HFFc6 (cell line): Measurements from ENCODE around the gene ARHGAP22. TPM values are rescaled to one million over a fixed set of nuclear protein-coding genes. Genes with fewer than 3 reads are reported as not detected.
A peak's percentile ranks its signal among the peaks of the same experiment; 100 is the strongest.

Experiments
- DNase-seq: peaks from one replicate; pipeline ENCODE4 v3.0.0-alpha.2; 2018
- H3K27ac Mint-ChIP-seq: 2 replicates; pipeline ENCODE4 v1.8.0; 2020; ENCODE audit warnings: mild to moderate bottlenecking, mixed read lengths
- H3K27me3 Mint-ChIP-seq: 2 replicates; pipeline ENCODE4 v1.8.0; 2021; ENCODE audit warnings: mild to moderate bottlenecking, moderate library complexity, mixed read lengths; ENCODE audit not compliant: insufficient read depth
- H3K36me3 Mint-ChIP-seq: 2 replicates; pipeline ENCODE4 v1.8.0; 2021; ENCODE audit warnings: low read depth, mixed read lengths
- H3K4me1 Mint-ChIP-seq: 2 replicates; pipeline ENCODE4 v1.8.0; 2020; ENCODE audit warnings: low read depth, mixed read lengths
- H3K4me3 Mint-ChIP-seq: 2 replicates; pipeline ENCODE4 v1.8.0; 2020; ENCODE audit warnings: mild to moderate bottlenecking, moderate library complexity, mixed read lengths
- H3K9me3 Mint-ChIP-seq: 2 replicates; pipeline ENCODE4 v1.8.0; 2020; ENCODE audit warnings: mild to moderate bottlenecking, mixed read lengths
- total RNA-seq, 6 experiments: library from RNA; stranded (reverse); fragmentation: NEBNext Ultra II Directional; extraction: Animal tissue kit (Norgen Biotek cat#: 25700); gene quantifications; 2 replicates in 1 of 6; 3 replicates in 5 of 6; pipeline ENCODE4 v1.2.3, GENCODE V29; 2021
- TF ChIP-seq, protein P1 (sequence below): fragments of 200-600 bp; sonication (generic); IDR thresholded peaks from 2 replicates; pipeline ENCODE4 v1.5.0; 2021; ENCODE audit warnings: antibody characterized with exemption, mild to moderate bottlenecking

Gene ARHGAP22
- total RNA-seq, 6 experiments from 2014 or later: 74.3 to 117 (median 95.7) TPM

DNA sequence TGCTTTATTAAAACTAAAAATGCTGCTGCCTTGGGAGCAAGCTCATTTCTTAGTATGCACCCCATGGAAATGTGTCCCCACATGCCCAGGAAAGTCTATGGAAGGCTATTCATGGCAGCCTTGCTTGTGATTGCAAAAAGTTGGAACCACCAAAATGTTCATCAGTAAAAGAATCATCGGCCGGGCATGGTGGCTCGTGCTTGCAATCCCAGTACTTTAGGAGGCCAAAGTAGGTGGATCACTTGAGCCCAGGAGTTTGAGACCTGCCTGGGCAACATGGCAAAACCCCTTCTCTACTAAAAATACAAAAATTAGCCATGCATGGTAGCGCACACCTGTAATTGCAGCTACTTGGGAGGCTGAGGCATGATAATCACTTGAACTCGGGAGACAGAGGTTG is 79.8 kb downstream of the ARHGAP22 start:
- H3K4me1 Mint-ChIP-seq: peaks cover 88% of the 10 kb centered on the region
- TF ChIP-seq, protein P1, sequence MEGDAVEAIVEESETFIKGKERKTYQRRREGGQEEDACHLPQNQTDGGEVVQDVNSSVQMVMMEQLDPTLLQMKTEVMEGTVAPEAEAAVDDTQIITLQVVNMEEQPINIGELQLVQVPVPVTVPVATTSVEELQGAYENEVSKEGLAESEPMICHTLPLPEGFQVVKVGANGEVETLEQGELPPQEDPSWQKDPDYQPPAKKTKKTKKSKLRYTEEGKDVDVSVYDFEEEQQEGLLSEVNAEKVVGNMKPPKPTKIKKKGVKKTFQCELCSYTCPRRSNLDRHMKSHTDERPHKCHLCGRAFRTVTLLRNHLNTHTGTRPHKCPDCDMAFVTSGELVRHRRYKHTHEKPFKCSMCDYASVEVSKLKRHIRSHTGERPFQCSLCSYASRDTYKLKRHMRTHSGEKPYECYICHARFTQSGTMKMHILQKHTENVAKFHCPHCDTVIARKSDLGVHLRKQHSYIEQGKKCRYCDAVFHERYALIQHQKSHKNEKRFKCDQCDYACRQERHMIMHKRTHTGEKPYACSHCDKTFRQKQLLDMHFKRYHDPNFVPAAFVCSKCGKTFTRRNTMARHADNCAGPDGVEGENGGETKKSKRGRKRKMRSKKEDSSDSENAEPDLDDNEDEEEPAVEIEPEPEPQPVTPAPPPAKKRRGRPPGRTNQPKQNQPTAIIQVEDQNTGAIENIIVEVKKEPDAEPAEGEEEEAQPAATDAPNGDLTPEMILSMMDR: no peak
- no peaks in the 10 kb centered on the region for H3K9me3 Mint-ChIP-seq
- H3K36me3 Mint-ChIP-seq: peaks cover 44% of the 10 kb centered on the region
- peak overlapping the region; percentile 97 for H3K27ac Mint-ChIP-seq
- peak overlapping the region; percentile 82 for H3K4me3 Mint-ChIP-seq
- H3K27me3 Mint-ChIP-seq: peaks cover 3% of the 10 kb centered on the region; the same call in 1 of the 2 replicates
- DNase-seq: no peak

DNA sequence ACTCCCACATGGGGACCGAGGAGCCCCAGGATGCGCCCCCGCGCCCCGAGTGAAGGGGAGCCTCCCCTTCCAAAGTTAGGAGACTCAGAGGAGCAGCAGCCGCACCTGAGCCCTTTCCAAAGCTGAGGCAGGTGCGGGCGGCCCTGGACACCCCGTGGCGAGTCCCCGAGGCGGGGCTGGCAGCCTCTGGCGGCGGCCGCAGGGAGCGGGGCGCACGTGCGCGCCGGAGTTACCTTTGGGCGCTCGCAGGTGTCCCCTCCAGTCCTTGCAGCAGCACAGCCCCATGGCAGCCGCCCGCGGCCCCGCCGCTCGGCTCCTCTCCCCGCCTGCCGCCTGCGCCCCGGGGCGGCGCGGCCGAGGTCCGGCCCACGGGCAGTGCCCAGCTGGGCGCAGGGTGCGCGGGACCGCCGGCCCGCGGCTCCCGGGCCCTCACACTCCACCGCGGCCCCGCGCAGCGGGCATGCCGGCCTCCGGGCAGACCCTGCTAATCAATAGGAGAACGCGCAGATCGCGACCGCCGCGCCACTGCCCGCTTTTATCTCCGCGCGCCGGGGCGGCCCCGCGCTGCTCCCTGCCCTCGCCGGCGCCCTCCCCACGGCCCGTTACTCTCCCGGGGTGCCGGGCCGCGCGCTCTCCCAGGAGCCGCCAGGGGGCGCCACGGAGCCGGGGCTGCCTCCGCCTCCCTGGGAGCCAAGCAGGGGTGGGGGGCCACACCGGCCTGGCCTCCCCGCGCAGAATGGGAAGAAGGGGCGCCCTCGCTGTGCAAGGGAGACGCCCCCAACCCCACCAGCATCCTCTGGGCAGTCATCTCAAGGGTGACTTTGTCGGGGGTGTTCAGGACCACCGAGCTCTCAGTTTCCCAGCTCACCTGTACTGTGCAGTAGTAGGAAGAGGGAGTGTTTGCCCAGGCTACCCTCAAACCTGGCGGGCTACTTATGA is 80.8 kb downstream of the ARHGAP22 start:
- peaks cover 3% of the 10 kb centered on the region; the same call in 1 of the 2 replicates for H3K27me3 Mint-ChIP-seq
- H3K27ac Mint-ChIP-seq: peak overlapping the region; percentile 97
- TF ChIP-seq, protein P1: peak; percentile 87
- H3K4me3 Mint-ChIP-seq: peak overlapping the region; percentile 82
- peaks cover 45% of the 10 kb centered on the region for H3K36me3 Mint-ChIP-seq
- H3K9me3 Mint-ChIP-seq: no peaks in the 10 kb centered on the region
- DNase-seq: no peak
- peaks cover 88% of the 10 kb centered on the region for H3K4me1 Mint-ChIP-seq

DNA sequence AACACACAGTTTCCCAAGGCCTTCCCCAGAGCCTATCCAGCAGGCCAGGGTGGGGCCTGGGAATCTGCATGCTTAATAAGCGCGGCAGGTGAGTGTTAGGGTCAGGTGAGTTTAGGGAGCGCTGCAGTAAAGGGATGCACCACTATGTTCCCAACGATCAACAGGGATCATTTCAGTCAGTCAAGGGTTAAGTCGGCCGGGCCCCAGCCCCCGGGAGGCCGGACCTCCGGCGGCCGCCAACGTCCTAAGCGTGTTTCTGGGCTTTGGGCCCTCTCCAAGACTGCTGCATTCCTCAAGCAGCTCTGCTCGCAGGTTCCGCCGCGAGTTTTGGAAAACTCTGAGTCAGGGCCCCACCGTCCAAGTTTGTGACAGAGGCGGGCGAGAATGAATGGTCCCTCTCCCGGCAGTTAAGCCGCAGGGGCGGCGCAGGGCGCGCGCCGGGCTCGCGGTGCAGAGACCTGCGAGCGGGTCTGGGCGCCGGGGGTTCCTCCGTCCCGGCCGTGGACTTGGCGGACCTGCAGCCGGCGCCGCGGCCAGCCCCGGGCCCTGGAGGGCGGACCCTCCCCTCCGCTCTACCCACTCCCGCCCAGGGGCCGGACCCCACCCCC is 81.6 kb downstream of the ARHGAP22 start:
- peak overlapping the region; percentile 89 for H3K4me3 Mint-ChIP-seq

DNA sequence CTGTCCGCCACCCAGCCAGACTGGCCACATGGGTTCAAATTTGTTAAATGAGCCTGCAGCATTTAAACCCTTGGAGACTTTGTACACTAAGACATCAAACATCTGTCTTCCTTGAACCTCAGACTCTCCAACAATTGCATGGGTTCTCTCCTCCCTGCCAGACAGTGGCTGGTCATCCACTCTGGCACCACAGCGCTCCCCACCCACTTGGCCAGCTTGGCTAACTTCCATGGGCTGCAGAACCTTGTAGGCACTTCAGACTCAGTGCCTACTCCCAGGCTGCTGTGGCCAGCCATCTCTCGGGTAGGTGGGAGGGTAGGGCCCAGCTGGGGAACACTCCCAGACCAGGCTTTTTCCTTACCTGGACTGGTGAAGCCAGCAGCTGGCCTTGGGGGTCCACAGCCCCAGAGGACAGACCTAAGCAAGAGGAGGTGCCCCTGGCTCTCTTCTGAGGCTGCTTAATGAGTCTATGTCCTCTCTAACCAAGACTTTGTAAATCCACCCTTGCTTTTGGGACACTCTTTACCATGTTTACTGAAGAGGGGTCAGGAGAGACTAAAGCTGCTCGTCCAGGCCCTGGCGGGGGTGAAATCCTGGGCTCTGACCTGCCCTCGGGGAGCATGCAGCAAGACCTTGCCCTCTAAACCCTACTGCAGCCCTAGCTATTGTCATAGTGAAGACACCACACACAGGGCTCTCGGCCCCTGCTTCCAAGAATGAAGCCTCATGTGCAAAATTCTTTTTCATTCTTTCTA is 82.7 kb downstream of the ARHGAP22 start:
- DNase-seq: no peak
- peaks cover 86% of the 10 kb centered on the region for H3K4me1 Mint-ChIP-seq
- peak overlapping the region; percentile 77 for H3K27ac Mint-ChIP-seq
- H3K27me3 Mint-ChIP-seq: peaks cover 3% of the 10 kb centered on the region; the same call in 1 of the 2 replicates
- peaks cover 49% of the 10 kb centered on the region for H3K36me3 Mint-ChIP-seq
- H3K9me3 Mint-ChIP-seq: no peaks in the 10 kb centered on the region
- peak overlapping the region; percentile 89 for H3K4me3 Mint-ChIP-seq
- TF ChIP-seq, protein P1: no peak

More for the DNA sequence above, 81.6 kb downstream of the ARHGAP22 start:
- no peaks in the 10 kb centered on the region for H3K9me3 Mint-ChIP-seq
- H3K36me3 Mint-ChIP-seq: peaks cover 46% of the 10 kb centered on the region
- peaks cover 3% of the 10 kb centered on the region; the same call in 1 of the 2 replicates for H3K27me3 Mint-ChIP-seq
- DNase-seq: peak; percentile 94
- H3K4me1 Mint-ChIP-seq: peaks cover 88% of the 10 kb centered on the region
- peak overlapping the region; percentile 77 for H3K27ac Mint-ChIP-seq
- TF ChIP-seq, protein P1: no peak

DNA sequence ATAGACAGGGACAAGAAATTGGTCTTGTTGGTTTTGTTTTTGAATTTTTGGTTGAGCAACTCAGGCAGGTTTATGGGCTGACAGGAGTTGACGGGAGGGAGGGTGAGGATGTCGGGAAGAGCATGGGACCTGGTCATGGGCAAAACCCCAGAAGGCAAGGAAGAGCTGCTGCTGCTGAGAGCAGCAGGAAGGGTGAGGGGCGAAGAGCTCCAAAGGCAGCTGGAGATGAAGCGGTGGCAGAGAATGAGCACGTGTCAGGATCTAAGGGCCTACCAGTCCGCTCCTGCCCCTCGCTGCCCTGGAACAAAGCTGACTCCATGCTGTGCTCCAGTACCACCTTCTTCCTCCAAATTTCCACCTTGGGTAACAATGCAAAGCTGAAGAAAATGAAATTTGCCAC is 84.3 kb downstream of the ARHGAP22 start:
- DNase-seq: no peak
- Mint-ChIP-seq H3K36me3 (peaks cover 53% of the 10 kb centered on the region), H3K27me3 (no peaks in the 10 kb centered on the region; the same call in none of the 2 replicates), H3K4me1 (peaks cover 75% of the 10 kb centered on the region), H3K4me3 (peak overlapping the region; percentile 18; the same call in 1 of the 2 replicates), H3K9me3 (peaks cover 9% of the 10 kb centered on the region; the same call in 1 of the 2 replicates), H3K27ac (peak overlapping the region; percentile 68)
- TF ChIP-seq, protein P1: no peak
